Smooth muscle cell of the pulmonary artery (primary cell): Measurements from ENCODE around the gene TMC2. TPM values are rescaled to one million over a fixed set of nuclear protein-coding genes. Genes with fewer than 3 reads are reported as not detected.

Experiments
- total RNA-seq: library from RNA; depleted of rRNA; stranded (reverse); fragments of >200 nt; gene quantifications from 2 replicates; pipeline ENCODE4 v1.2.3, GENCODE V29; 2014

TMC2 gene
- not detected in 2 replicates for total RNA-seq

GRCh38 chr20:2536560-2536986 lies at the start of gene TMC2:
TSS of gene TMC2 (plus strand) at chr20:2536573. CDS start at chr20:2536622, 49 bp downstream.

GRCh38 chr20:2508631-2509467 lies 27.5 kb upstream of the TMC2 start, which contains the start of gene ZNF343:
TSS of gene ZNF343 (minus strand) at chr20:2508915. CDS start at chr20:2493895, 15,020 bp downstream.

GRCh38 chr20:2651772-2652723 lies 115.7 kb downstream of the TMC2 start, which contains the start of gene NOP56:
TSS of gene NOP56 (plus strand) at chr20:2652632. CDS start at chr20:2652661, 29 bp downstream.

GRCh38 chr20:2663887-2664719 lies 127.7 kb downstream of the TMC2 start, which contains the start of gene IDH3B:
TSS of gene IDH3B (minus strand) at chr20:2664216. CDS start at chr20:2664188, 28 bp downstream.

Other genes starting within 250 kb of the TMC2 start
- gene TGM3, start 240.6 kb upstream of the TMC2 start, total RNA-seq = not detected in 2 replicates
- gene TGM6, start 155.7 kb upstream of the TMC2 start, total RNA-seq = not detected in 2 replicates
- gene SNRPB, start 65.8 kb upstream of the TMC2 start, total RNA-seq = 80.7 and 90.6 TPM in 2 replicates
- 13.0 and 15.3 TPM in 2 replicates for gene ZNF343, start 27.7 kb upstream of the TMC2 start, total RNA-seq
- 80.0 and 122 TPM in 2 replicates for gene NOP56, start 116.1 kb downstream of the TMC2 start, total RNA-seq
- 55.0 and 57.1 TPM in 2 replicates for gene IDH3B, start 127.6 kb downstream of the TMC2 start, total RNA-seq
- gene EBF4, start 156.2 kb downstream of the TMC2 start, total RNA-seq = 0.78 and 0.89 TPM in 2 replicates